Measurements from ENCODE around the gene GTPBP4.

Gene GTPBP4

DNA sequence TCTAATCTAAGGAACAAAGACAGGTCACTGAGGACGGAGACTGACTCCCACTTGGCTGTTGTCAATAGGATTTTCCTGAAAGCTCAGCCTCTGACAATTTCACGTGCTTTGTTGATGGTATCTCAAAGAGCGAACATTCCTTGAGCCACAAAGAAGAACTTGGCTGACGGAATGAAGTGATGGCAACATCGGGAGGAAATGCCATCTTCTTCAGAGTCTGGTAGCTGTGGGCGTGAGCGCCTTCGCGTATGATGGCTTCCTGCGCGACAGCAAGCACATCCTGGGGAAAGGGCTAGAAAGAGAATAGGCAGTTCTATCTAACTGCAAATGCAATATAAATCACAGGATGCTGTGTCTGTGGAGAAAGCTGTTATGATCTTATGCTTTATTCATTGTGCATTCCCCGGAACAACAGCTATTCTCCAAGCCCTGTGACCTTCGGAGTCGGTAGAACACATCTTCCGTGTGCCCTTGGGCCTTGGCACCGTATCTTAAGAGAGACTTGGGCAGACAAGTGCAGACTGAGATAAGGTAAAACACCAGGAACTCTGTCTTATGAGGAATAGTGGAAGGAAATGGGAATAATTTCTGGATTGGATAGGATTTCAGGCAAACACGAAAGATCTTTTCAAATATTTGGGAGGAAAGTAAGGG lies 19.6 kb upstream of the GTPBP4 start:
- no peak for DNase-seq

- DNase-seq: no peak
These were observed 18.6 kb upstream of the GTPBP4 start for GRCh38 chr10:969473-970150.

DNA sequence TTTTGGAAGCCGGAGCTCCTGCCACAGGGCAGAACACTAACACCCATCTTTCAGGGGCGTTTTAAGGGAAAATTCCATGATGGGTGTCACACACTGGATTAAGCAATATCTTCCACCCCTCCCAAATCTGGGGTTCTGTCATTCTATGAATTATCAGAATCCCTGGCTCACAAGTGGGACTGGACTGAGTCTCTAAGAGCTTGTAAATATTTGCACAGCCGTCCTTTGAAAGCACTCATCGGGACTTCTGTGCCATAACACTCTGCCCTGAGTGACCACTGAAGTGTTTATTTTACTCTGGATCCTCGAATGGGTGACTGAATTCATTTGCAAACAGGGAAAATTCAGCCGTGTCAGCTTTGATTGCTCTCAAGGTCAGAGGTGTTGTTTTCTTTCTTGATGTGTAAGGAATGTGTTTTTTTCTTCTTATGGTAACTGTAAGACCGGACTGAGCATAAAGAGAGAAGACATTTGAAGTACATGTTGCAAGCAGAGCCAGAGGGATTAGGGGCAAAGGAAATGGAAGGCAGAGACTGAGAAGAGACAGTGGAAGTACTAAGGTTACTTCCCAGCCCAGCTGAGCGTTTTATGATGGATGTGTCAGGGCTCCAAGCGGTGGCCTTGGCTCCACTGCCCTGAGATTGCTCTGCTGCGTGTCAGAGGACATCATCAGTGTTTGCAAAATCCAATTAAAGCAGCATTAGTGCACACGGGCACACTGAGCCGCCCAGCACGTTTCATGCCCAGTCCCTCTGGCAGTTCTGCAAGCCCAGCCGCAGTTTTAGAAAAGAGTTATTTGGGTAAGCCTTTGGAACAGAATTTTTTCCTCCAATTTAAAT lies 17.7 kb upstream of the GTPBP4 start:
- peak; percentile 87 for DNase-seq

- DNase-seq: no peak
These were observed 17.1 kb upstream of the GTPBP4 start for GRCh38 chr10:971150-971542.

DNA sequence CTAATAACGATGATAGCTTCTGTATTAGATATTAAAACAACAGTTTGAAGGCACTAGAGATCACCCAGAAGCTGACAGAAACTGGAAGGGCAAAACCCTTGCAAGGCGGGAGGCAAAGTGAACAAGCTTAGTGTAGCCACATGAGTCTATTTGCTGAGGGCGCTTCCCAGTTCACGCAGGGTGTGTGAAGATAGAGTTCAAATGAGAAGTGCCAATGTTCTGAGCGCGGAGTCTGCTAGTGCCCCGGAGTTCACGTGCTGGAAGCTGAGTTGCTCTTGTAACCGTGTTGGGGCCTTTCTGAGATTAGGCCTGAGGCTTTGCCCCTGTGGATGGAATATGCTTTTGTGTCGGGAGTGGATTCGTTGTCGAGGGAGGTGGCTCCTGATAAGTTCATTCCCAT lies 16.6 kb upstream of the GTPBP4 start:
- no peak for DNase-seq

GRCh38 chr10:972763-973162 lies 15.5 kb upstream of the GTPBP4 start:
- DNase-seq: no peak

DNA sequence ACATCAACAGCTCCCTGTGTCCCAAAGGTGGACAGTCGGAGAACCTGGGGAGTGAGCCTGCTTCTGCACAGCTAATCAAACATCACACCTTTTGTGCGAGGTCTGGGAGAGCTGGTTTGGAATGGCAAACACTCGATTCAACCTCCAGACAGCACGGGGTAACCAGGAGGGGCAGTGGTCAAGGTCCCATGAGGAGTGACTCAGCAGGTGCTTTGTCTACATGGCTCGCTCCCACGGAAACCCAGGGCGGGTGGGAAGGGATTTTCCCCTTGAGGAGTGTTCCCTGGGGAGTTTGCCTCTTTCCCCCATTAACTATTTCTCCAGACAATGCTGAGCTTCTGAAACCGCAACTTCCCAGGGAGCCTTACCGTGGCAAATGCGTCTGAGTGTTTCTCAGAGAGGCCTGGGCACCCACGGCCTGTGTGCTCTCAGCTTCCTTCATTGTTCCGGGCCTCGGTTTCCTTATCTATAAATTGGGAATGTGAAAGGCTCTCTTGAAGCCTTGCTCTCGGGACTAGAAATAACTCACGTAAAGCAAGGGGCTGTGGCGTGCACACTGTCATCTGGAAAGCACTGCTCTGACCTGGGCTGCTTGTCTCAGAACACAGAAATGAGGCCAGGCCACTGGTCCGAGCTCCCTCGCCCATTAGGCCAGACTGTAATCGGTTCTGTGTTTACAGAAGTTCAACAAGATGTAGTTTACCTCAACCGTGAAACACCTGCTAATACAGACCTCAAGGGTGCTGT lies 14.0 kb upstream of the GTPBP4 start:
- DNase-seq: peak; percentile 13

DNA sequence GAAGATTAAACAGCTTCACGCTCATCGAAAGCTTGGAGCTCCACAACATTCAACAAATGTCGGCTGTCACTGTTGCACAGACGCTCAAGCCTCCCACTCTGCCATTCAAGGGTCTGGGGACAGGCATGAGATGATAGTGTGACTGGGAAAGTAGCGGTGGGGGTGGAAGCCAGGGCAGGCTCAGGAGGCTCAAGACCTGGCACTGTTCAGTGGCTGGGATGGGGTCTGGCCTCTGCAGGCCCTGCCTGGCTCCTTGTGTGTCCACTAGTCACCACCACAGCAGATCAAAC lies 13.5 kb upstream of the GTPBP4 start:
- DNase-seq: peak; percentile 40

DNA sequence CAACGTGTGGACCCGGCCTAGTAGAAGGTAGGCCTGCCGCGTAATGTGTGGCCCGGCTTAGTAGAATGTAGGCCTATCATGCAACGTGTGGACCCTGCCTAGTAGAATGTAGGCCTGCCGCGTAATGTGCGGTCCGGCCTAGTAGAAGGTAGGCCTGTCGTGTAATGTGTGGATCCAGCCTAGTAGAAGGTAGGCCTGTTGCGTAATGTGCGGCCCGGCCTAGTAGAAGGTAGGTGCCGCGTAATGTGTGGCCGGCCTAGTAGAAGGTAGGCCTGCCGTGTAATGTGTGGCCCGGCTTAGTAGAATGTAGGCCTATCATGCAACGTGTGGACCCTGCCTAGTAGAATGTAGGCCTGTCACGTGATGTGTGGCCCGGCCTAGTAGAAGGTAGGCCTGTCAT lies 11.9 kb upstream of the GTPBP4 start:
- no peak for DNase-seq

DNA sequence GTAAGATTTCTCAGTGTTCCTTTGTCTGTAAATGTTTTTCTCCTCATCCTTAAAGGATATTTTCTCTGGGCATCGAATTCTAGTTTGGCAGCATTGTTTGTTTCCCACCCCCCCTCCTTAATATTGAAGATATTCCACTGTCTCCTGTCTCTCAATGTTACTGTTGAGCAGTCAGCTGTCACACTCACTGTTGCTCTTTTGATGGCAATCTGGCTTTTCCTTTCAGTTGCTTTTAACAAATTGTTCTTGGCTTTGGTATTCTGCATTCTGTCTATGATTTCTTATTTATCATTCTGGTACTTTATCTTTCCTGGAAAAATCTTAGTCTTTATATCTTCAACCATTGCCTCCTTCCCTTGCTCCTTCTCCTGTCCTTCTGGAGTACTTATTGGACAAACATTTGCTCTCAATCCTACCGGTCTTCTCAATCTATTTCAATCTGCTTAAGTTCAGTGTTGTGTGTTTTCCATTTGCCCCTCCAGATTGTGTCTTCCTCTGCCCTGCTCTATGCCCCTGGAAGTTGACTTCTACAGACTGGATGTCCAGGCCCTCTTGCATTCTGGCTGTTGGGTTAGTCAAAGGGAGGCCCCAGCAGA lies 9.3 kb upstream of the GTPBP4 start:
- DNase-seq: no peak

- no peak for DNase-seq
These were observed 7.7 kb upstream of the GTPBP4 start for GRCh38 chr10:980468-981093.

DNA sequence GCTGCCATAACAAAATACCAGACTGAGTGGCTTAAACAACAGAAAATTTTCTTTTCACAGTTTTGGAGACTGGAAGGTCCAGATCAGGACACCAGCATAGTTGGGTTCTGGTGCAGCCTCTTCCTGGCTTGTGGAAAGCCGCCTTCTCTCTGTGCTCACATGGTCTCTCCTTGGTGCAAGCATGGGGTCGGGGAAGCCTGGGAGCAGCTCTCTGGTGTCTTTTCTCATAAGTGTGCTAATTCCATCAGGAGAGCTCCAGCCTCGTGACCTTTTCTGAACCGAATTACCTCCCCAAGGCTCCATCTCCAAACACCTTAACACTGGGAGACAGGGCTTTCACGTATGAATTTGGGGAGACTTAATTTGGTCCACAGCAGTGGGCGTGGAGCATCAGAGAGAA lies 4.8 kb upstream of the GTPBP4 start:
- no peak for DNase-seq

DNA sequence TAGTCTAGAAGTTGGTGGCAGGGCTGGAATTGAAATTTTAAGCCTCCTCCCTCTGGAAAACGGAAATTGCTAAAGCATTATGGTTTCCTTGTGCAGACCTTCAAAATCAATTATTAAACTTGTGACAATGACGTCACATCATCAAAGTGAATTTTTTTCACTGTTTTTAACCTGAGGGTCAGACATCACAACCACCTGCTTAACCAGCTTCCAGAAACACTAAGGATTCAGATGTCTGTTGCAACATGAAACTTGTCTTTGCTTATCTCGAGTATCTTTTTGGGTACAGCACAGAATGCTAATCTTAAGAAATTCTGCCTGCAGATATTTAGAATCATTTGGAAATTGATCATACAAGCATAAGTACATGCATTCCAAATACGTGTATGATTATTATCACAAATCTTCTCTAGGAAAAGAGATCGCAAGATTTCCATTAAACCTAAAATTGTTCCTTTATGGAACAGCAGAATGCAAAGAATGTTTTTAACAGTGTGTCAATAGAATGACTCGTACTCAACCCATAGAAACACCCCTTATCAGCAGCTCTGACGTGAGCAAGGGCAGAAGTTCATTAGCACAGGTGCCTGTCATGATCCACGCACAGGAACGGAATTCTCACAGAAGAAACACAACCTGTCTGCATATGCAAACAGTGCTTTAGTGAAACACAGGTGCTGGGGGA lies 4.1 kb upstream of the GTPBP4 start:
- no peak for DNase-seq

DNA sequence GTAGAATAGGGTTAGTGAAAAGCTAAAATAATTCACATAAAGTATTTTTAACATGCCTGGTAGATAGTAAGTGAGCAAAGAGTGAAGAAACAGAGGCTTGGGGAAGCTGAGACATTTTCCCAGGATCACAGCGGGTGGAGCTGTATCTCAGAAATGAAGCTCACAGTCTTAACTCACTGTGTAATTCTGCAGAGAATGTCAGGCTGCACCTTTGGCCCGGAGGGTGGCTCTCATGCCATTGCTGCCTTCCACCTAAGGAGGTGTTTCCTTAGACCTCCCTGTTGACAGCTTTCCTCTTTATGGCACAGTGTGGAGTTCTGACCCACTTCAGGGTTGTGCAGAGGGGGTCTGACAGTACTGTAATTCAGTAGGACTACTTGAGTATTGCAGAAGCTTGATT lies 2.9 kb upstream of the GTPBP4 start:
- no peak for DNase-seq

DNA sequence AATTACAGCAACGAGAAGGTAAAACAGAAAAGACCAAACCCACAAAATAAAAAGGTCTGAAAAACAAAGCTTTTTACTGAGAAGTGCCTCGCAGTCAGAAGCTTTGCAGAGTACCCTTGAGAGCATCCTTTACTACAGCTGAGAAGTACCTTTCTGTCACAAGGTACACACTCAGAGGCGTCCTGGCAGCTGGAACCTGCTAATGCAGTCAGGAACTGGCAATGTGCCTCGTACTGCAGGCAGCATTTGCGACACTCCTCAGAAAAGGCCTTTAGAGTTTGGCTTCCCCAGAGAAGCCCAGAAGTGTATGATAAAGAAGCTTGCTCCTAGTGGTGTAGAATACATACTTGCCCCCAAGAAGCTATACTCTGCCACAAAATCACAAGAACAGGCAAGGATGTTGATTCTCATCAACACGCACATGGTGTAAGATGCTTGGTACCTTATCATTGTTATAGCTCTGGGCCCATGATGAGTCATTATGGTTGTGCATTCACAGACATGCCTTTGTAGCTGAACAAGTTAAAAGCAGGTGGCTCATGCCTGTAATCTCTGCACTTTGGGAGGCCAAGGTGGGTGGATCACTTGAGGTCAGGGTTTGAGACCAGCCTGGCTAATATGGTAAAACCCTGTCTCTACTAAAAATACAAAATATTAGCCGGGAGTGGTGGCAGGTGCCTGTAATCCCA lies 2.0 kb upstream of the GTPBP4 start:
- peak; percentile 80 for DNase-seq

GRCh38 chr10:986881-987619 lies 1.2 kb upstream of the GTPBP4 start:
- DNase-seq: no peak

GRCh38 chr10:987620-987869 lies 689 bp upstream of the GTPBP4 start:
- no peak for DNase-seq

GRCh38 chr10:988667-989545 lies 672 bp downstream of the GTPBP4 start:
- no peak for DNase-seq

DNA sequence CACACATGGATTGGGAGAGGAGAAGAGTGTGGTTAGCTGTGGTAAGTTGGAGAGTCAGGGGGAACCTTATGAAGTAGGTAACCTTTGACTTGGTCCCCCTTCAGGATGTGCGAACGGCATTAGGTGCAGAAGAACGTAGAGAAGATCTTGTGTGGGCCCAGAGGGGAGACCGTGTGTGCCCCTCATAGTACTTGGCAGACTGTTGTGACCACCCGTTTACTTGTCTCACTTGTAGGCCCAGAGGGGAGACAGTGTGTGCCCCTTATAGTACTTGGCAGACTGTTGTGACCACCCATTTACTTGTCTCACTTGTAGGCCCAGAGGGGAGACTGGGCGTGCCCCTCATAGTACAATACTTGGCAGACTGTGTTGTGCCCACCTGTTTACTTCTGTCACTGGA lies 2.6 kb downstream of the GTPBP4 start:
- no peak for DNase-seq

DNA sequence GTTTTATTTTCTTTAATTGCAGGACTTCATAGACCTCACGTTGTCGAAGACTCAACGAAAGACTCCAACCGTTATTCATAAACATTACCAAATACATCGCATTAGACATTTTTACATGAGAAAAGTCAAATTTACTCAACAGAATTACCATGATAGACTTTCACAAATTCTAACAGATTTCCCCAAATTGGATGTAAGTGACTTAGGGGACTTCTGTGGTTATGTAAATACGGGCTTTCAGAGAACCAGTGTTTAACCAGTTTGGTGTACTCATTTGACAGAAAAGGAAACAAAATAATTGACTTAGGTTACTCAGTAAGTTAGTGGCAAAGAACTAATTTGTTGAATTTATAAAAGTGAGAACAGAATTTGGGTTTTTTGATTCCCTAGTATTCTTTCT lies 4.2 kb downstream of the GTPBP4 start:
- no peak for DNase-seq

Data from NCI-H2029 (cell line).